Medulla oblongata (tissue), 1 donor: ENCODE results near the gene CNOT6.
"Not testable (repeated sequence)": the region's sequence is repeated elsewhere in the genome, so short reads cannot be mapped to it uniquely, and the experiment has no call there.

Experiments used
- DNase-seq: peaks from one replicate; pipeline ENCODE4 v3.0.0-alpha.2; 2015; ENCODE audit errors: extremely low spot score

Gene CNOT6

DNA sequence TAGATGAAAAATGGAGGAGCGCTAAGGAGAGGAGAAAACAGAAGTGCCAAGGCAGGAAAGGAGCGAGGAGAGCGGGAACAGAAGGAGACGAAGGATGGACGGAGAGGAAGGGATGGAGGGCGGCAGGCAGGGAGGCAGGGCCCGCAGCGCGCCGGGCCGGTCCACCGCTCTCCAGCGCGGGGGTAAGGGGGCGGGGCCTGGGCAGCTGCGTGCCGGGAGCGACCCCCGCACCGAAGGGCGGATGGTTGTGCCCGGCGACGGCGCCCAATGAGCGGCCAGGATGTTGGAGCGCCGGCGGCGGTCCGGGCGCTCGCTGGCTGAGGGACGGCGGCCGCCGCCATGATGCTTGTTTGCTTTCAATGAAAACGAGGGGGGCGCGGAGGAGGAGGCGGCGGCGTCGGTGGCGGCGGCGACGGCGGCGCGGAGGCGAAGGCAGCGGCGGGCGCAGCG is at the start of gene CNOT6:
CNOT6 (plus strand) TSS at position 320 of the 450 bp plus-strand sequence. CDS start 34,898 bp downstream, outside the sequence.
- DNase-seq: peak; percentile 94

DNA sequence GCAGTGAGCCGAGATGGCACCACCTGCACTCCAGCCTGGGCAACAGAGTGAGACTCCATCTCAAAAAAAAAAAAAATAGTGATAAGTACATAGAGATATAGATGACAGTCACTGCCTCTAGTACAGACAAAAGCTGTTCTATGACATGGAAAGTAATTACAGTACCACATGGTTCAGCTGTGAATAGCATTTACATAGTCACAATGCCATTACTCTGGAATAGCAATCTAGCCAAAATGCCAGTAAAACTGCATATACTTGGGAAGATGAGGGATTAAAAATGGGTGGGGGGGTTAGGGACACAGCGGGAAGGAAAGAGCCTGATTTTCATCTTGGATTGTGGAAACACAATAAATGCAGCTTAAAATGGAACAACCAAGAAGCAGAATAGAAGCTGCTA is 39.4 kb upstream of the CNOT6 start:
- no peak for DNase-seq

DNA sequence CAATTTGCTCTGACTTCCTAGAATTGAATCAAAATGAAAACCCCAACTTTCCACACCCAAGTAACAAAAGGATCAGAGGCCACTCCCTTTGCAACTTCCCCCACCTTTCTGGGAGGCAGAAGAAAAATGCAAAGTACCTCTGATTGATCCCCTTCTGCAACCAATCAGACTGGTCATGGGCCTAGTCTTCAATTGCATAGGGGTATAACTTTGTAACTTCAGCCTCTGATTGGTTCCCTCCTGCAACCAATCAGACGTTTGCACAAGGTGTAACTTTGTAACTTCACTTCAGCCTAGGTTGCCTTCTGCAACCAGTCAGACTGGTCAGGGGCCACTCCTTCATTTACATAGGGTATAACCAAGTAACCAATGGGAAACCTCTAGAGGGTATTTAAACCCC is 38.3 kb upstream of the CNOT6 start:
- no peak for DNase-seq

DNA sequence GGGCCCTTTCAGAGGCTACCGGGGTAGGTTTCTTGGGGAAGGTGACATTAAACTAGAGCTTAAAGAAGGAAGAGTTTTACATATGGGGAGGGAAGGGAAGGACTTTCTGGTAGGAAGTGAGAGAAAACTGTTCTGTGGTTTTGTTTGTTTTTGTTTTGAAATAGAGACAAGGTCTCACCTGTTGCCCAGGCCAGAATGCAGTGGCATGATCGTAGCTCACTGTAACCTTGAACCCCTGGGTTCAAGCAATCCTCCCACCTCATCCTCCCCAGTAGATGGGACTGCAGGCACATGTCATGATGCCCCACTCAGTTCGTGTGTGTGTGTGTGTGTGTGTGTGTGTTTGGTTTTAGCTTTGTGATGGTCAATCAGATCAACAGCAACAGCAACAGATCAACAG is 37.4 kb upstream of the CNOT6 start:
- DNase-seq: no peak

DNA sequence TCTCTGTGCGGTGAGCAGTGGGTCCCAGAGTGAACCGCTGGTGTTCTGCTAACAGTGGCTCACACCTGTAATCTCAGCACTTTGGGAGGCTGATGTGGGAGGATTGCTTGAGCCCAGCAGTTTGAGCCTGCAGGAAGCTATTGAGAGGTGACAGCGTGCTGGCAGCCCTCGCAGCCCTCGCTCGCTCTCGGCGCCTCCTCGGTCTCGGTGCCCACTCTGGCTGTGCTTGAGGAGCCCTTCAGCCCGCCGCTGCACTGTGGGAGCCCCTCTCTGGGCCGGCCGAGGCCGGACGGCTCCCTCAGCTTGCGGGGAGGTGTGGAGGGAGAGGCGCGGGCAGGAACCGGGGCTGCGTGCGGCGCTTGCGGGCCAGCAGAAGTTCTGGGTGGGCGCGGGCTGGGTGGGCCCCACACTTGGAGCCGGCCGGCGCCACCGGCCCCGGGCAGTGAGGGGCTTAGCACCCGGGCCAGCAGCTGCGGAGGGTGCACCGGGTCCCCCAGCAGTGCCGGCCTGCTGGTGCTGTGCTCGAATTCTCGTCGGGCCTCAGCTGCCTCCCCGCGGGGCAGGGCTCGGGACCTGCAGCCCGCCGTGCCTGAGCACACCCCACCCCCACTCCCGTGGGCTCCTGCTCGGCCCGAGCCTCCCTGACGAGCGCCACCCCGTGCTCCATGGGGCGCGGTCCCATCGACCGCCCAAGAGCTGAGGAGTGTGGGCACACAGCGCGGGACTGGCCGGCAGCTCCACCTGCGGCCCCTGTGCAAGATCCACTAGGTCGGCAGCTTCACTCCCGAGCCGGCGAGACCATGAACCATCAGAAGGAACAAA is 35.1 kb upstream of the CNOT6 start:
- not testable (repeated sequence) for DNase-seq

DNA sequence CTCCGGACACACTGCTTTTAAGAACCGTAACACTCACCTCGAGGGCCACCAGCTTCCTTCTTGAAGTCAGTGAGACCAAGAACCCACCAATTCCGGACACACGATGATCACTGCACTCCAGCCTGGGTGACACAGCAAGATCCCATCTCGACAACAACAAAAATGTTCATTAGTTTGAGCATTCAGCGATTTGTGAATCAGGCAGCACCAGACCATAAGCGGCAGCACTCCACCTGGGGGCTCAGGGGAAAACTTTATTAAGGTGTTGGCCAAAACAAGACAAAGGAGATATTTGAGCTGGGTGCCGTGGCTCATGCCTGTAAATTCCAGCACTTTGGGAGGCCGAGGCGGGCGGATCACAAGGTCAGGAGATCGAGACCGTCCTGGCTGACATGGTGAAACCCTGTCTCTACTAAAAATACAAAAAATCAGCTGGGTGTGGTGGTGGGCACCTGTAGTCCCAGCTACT is 34.5 kb upstream of the CNOT6 start:
- DNase-seq: not testable (repeated sequence)

DNA sequence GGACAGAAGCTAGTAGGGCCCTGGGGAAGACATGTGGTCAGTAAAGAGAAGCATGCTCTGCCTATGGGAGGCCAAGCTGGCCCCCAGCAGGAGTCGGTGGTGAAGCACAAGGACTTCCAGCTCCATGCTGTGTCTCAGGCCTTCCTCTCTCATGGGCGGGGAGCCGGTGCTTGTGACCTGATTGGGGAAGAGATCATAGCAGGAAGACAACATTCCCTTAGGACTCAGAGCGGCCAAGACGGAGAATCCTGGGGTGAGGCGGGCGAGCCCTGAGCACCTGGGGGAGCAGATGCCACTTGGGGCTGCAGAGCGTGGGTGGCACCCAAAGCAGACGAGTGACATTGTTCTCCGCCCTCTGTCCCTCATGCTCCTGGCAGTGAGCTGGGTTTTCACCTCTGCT is 33.3 kb upstream of the CNOT6 start:
- DNase-seq: no peak

DNA sequence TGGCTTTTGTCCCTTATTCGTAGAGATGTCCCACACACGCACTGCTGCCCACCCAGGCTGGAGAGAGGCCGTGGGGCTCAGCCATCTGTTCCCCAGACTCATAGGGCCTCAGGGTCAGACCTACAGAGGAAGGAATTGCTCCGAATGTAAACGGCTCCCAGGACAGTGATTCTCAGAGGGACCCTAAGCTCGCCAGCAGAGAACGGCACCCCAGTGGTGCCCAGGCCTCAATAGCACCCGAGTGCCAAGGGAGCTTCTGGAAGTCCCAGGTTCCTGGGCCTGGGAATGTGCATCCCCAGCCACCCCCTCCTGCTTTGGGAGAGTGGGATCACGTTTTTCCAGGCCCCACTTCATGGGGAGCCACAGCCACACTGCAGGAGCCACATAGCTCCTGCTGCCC is 32.9 kb upstream of the CNOT6 start:
- DNase-seq: no peak

DNA sequence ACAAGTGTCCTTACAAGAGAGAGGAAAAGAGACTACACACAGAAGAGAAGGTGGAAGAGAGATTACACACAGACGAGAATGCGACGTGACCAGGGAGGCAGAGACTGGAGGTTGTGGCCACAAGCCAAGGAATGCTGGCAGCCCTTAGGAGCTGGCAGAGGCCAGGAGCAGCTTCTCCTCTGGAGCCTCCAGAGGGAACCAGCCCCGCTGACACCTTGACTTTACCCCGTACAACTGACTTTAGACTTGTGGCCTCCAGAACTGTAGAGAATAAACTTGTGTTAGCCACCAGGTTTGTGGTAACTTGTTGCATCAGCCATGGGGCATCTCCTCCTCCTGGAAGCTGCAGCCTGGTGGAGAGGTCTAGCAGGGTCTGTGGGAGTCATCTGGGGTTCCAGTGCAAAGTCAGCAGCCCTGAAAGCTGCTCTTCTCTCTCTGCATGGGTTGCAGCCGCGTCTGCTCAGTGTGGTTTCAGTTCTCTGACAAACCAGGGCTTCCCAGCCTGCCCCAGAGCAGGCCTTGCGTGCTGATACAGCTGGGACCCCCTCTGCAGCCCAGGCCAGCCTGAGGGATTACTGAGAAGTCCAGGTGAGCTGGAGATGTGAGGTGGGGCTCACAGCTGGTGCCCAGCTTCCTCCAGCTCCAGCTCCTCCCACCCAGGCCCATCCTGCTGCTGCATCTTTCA is 30.8 kb upstream of the CNOT6 start:
- DNase-seq: no peak

DNA sequence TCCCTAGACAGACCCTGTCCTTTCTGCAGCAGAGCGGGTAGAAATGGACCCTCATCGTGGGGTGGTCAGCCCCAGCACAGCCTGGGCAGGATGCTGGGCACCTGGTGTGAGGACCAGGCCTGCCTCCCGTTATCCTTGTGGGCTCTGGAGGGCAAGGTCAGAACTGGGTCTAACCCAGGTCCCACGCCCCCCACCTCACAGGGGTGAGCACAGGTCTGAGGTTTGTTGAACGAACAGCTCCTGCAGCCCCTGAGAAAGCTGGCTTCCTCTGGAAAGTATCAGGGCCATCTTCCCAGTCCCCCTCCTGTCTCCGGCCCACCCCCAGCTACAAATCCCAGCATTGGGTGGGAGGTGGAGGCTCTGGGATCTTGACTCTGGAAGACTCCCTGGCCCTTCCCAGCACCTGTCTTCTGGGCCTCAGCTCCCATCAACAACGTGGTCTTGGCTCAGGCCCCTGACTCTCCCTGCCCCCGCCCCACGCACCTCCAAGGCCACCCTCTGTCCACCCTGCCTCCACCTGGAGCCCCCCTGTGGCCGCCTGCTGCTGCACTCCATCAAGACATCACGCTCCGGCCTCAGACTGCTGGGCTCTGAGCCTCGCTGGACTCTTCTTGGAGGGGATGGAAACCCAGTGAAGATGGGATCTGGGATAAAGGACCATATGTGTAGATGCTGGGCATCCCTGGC is 30.1 kb upstream of the CNOT6 start:
- no peak for DNase-seq

DNA sequence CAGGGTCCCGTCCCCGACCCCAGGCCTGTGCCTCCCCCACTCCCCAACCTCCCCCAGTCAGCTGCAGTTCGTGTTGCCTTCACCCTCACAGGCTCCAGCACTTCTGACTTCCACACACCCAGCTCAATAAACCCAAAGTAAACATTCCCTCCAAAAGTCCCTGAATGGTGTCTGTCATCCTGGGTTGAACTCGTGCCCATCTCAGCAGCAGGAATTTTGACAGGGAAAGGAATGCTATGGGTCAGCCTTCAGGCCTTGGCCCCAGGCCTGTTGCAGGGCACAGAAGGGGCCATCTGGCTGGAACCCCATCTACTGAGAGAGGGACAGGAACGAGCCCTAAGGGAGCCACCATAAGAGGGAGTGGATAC is 29.6 kb upstream of the CNOT6 start:
- no peak for DNase-seq

DNA sequence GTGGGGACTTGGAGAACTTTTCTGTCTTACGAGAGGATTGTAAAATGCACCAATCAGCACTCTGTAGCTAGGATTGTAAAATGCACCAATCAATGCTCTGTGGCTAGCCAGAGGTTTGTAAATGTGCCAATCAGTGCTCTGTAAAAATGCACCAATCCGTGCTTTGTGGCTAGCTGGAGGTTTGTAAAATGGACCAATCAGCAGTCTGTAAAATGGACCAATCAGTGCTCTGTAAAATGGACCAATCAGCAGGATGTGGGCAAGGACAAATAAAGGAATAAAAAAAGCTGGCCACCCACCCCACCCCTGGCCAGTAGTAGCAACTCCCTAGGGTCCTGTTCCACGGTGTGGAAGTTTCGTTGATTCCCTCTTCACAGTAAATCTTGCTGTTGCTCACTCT is 29.1 kb upstream of the CNOT6 start:
- not testable (repeated sequence) for DNase-seq

DNA sequence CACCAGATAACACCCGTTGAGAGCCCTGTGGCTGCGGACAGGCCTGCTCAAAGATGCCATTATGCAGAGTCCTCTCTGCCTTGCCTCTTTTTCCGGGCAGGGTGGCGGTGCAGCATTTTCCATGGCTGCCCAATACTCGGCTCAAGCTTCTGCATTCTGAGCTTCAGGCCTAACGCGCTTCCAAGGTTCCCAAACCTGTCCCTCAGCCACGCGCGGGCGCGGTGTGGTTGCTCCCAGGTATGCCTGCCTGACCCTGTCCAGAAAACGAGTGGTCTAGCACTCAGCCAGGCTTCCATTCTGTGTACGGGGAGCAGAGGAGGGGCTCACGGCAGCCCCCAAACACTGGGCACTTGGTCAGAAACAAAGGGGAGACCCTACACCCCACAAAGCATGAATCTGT is 27.9 kb upstream of the CNOT6 start:
- no peak for DNase-seq

DNA sequence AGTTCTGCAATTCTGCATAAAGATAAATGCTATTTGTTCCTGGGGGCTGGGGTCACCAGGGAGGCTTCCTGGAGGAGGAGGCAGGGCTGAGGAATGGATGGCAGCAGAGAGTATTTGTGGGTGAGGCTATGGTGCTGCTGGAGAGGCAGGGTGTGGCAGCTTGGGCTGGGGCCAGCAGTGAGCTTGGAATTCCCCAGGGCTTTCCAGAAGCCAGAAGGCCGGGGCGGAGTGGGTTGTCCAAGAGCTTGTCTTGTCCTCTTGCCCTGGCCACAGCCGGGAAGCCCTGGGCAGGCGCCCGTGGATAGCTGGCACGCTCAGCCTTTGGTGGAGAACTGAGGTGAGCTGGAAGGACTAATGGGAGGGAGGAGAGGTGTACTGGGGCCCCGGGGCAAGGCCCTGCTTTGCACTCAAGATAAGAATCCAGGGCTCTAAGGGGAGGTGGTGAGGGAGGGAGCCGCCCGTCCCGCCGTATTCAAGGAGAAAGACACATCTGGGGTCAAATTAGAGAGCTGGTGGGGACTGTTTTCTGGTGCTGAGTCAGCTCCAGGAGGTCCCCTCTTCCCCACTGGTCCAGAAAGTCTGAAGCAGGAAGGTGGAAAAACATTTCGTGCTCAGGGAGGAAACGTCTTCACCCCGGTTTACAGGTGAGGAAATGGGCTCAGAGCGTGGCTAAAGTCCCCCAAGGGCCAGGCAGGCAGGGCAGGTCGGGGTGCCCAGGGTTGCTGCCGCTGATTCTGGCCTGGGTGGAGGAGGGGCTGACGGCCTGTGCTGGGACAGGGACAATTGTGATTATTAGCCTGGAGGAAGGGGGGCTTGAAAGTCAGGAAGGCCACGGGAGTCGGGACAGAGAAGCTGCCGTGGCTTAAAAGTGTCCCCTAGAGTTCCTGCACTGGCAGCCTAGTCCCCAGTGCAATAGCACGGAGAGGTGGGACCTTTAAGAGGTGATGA is 26.9 kb upstream of the CNOT6 start:
- DNase-seq: no peak

DNA sequence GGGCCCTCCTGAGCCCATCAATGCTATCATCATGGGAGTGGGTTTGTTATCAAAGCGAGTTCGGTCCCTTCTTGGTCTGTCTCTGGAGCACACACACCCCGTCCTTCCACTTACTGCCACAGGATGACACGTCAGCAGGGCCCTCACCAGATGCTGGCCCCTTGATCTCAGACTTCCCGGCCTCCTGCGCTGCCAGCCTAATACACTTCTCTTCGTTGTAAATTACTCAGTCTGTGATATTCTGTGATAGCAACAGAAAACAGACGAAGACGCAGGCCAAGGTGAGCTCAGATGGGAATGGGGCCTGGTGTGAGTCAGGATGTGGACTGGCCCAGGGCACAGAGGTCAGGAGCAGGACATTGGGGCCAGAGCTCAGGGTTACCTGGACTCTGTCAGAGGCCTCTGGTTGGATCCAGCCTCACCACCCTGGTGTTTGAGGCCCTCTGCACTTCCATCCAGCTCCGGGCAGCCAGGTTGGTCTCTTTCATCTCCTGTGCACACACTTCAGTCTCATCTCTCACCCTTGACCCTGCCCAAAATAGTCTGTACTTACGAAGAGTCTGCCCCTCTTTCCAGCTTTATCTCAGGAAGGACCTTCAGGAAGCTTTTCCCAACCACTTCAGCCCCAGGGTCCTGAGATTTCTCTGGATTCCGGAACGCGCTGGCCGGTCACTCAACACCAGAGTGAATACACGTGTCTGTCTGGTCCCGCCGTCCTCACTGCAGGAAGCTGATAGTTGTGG is 26.0 kb upstream of the CNOT6 start:
- no peak for DNase-seq

DNA sequence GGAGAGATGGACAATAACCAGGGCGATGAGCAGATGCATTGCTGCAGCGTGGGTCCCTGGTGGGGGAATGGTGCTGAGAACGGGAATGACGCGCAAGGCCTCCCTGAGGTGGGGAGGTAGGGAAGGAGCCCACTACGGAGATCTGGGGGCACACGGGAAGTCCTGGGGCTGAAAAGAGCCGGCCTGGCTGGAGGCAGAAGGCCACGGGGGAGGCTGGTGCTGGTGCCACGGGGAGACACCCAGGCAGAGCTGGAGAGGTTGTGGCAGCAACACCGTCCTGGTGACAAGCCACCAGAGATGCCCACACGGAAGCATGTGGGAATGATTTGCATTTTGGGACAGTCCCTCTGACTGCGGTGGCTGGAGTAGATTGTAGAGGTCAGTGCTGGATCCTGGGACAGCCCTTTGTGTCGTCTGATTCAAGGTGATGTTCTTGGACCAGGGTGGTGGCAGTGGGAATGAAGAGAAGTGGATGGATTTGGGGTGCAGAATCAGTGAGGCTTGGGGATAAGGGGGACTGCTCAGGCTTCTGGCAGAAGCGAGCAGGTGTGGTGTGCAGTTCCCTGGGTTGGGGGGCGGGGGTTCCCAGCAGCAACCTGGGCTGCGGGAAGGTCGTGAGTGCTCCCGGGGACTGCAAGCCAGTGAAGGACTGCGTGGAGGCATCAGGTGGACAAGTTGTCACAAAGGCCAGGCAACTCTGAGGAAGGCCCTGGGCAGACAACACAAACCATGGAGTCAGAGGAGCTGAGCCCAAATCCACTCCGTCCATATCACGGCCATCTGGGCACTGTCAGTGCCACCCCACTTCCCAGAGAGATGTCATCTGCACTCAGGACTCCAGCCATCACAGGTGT is 25.2 kb upstream of the CNOT6 start:
- no peak for DNase-seq

DNA sequence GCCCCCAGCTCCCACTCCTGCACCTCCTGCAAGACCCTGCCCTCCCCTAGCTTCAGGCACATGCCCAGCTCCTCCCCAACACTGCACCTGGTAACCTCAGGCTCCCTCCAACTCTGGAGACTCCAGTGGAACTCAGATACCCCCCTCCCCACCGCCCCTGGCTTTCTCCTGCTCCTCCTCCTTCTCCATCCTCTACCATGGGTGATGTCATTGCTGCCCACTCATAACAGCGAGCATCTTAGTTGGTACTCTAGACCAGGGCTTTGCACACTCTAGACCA is 24.7 kb upstream of the CNOT6 start:
- no peak for DNase-seq

DNA sequence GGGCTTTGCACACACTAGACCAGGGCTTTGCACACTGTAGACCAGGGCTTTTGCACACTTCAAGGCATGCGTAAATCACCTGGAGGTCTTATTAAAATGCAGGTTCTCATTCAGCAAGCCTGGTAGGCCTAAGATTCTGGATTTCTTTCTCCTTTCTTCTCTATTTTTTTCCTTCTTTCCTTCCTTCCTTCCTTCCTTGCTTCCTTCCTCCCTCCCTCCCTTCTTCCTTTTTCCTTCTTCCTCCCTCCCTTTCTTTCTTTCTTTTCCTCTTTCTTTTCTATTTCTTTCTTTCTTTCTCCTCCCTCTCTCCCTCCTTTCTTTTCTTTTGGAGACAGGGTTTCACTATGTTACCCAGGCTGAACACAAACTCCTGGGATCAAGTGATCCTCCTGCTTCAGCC is 24.3 kb upstream of the CNOT6 start:
- DNase-seq: no peak

DNA sequence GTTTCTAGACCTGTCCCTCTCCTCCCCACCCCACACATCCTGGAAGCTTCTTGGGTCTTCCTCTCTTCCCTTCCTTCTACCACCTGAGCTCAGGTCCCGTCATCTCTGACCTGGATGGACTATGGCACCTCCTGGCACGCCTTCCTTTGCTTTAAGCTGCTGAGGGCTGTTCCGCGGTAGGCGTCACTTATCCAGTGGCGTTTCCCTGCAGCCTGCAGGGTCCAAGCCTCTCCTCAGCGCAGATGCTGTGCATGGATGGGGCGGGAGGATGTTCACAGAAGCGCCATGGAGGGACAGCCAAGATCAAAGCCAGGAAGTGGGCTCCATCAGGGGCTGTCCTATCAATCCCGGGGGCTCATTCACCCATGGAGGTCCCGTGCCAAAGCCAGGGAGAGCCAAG is 23.8 kb upstream of the CNOT6 start:
- DNase-seq: no peak

DNA sequence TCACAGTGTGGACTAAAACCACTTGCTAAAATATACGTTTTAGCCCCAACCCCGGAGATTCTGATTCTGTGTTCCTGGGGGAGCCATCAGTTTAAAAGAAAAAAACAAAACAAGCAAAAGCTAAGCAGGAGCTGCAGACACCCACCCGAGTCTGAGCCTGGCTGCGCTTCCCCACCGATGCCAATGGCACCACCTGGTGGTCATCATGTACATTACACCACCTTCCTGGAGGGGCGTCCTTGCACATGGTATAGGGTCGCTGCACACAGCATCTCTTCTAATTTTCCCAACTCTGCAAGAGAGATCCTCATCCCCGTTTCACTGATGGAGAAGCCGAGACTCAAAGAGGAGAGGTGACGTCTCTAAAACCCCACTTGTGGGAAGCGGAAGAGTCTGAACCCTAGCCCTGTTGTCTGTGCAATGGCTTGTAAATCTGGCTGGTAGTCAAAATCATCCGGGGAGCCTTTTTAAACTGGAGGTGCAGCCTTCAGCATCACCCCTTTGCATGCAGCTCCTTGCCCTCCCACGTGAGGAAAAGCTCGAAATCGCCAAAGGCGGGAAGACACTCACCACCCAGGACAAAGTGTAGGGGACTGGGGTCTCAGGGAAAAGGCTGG is 23.1 kb upstream of the CNOT6 start:
- DNase-seq: peak; percentile 83
